GM21360 (cell line): Measurements from ENCODE around the gene PCDH9.

Experiments
- ATAC-seq: cut with Tn5 transposase; IDR thresholded peaks from one replicate; pipeline ENCODE4 v1.9.1; 2021; ENCODE audit warnings: mild to moderate bottlenecking, moderate library complexity; ENCODE audit not compliant: unreplicated experiment

Gene PCDH9

GRCh38 chr13:66556306-66556705 is 673.8 kb downstream of the PCDH9 start:
- no peak for ATAC-seq

- no peak for ATAC-seq
Observed at GRCh38 chr13:66553391-66553790, 676.7 kb downstream of the PCDH9 start.

- no peak for ATAC-seq
Observed at GRCh38 chr13:66551128-66551527, 679.0 kb downstream of the PCDH9 start.

GRCh38 chr13:66547685-66548084 is 682.5 kb downstream of the PCDH9 start:
- ATAC-seq = no peak

GRCh38 chr13:66546534-66547379 is 683.4 kb downstream of the PCDH9 start:
- ATAC-seq = no peak

- ATAC-seq = no peak
Observed at GRCh38 chr13:66543780-66544179, 686.4 kb downstream of the PCDH9 start.

- ATAC-seq = no peak
Observed at GRCh38 chr13:66537417-66537816, 692.7 kb downstream of the PCDH9 start.

GRCh38 chr13:66536746-66537145 is 693.4 kb downstream of the PCDH9 start:
- no peak for ATAC-seq

- ATAC-seq = no peak
Observed at GRCh38 chr13:66534561-66534960, 695.6 kb downstream of the PCDH9 start.

GRCh38 chr13:66532845-66533244 is 697.3 kb downstream of the PCDH9 start:
- ATAC-seq = no peak

- no peak for ATAC-seq
Observed at GRCh38 chr13:66532146-66532545, 698.0 kb downstream of the PCDH9 start.

GRCh38 chr13:66530686-66531085 is 699.5 kb downstream of the PCDH9 start:
- ATAC-seq = no peak

- ATAC-seq = no peak
Observed at GRCh38 chr13:66530158-66530557, 700.0 kb downstream of the PCDH9 start.

- no peak for ATAC-seq
Observed at GRCh38 chr13:66528944-66529576, 701.1 kb downstream of the PCDH9 start.

- ATAC-seq = no peak
Observed at GRCh38 chr13:66528180-66528579, 702.0 kb downstream of the PCDH9 start.

- no peak for ATAC-seq
Observed at GRCh38 chr13:66520511-66521355, 709.4 kb downstream of the PCDH9 start.

GRCh38 chr13:66519259-66519658 is 710.9 kb downstream of the PCDH9 start:
- ATAC-seq = no peak

- no peak for ATAC-seq
Observed at GRCh38 chr13:66518068-66518467, 712.1 kb downstream of the PCDH9 start.

- ATAC-seq = no peak
Observed at GRCh38 chr13:66513728-66514127, 716.4 kb downstream of the PCDH9 start.

GRCh38 chr13:66509175-66509574 is 721.0 kb downstream of the PCDH9 start:
- ATAC-seq = no peak

GRCh38 chr13:66508153-66508909 is 721.8 kb downstream of the PCDH9 start:
- ATAC-seq = no peak
